Nephron (organoid): ENCODE measurements around the gene HOXC11.

Experiments
- H3K27ac Mint-ChIP-seq, 3 experiments: 2 replicates each; pipeline ENCODE4 v1.8.0; 2020; ENCODE audit warnings: mixed read lengths in 3 of 3, mild to moderate bottlenecking in 2 of 3, moderate library complexity in 1 of 3
- H3K27me3 Mint-ChIP-seq: 2 replicates; pipeline ENCODE4 v1.8.0; 2021; ENCODE audit warnings: low read depth, mild to moderate bottlenecking, moderate library complexity, mixed read lengths
- H3K36me3 Mint-ChIP-seq: 2 replicates; pipeline ENCODE4 v1.8.0; 2020; ENCODE audit warnings: low read depth, mixed read lengths
- H3K4me1 Mint-ChIP-seq: 2 replicates; pipeline ENCODE4 v1.8.0; 2020; ENCODE audit warnings: mixed read lengths
- H3K4me3 Mint-ChIP-seq, 3 experiments: 2 replicates each; pipeline ENCODE4 v1.8.0; 2020; ENCODE audit warnings: mild to moderate bottlenecking in 3 of 3, mixed read lengths in 3 of 3, moderate library complexity in 2 of 3
- H3K9me3 Mint-ChIP-seq: 2 replicates; pipeline ENCODE4 v1.8.0; 2020; ENCODE audit warnings: mixed read lengths
- CTCF ChIP-seq, 3 experiments: fragments of 200-600 bp; sonication (generic); IDR thresholded peaks; one replicate each; pipeline ENCODE4 v1.5.0; 2021; ENCODE audit warnings: antibody characterized with exemption in 3 of 3; ENCODE audit not compliant: unreplicated experiment in 3 of 3

HOXC11 gene

DNA sequence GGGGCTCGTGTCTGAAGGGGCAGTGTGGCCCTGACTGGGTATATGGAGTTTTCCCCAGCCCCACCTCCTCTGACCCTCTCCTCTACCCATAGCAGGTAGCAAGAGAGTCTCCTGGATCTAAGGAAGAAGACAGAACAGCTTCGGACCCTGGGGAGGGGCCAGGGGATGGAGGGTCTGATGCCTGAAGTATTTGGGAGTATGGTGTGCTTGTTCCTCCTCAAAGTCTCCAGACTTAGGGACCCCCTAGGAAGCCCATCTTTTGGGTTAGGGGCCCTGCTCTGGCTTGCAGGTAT lies 35.3 kb downstream of the HOXC11 start:
- Mint-ChIP-seq H3K9me3 (no peaks in the 10 kb centered on the region), H3K36me3 (peaks cover 14% of the 10 kb centered on the region), H3K27me3 (peaks cover 51% of the 10 kb centered on the region), H3K4me3 (peak overlapping the region; percentile 95 to 99 (median 96)), H3K27ac (peak overlapping the region; percentile 91 to 100 (median 95)), H3K4me1 (peaks cover 81% of the 10 kb centered on the region)
- no peak for TF ChIP-seq CTCF (IDR thresholded peaks at IDR 0.05; ENCODE audit: unreplicated experiment in 3 of 3)

GRCh38 chr12:54009171-54010052 lies 36.5 kb downstream of the HOXC11 start:
- no peaks in the 10 kb centered on the region for H3K9me3 Mint-ChIP-seq
- peak overlapping the region; percentile 95 to 97 (median 95) for H3K27ac Mint-ChIP-seq
- H3K4me1 Mint-ChIP-seq: peaks cover 82% of the 10 kb centered on the region
- H3K27me3 Mint-ChIP-seq: peaks cover 50% of the 10 kb centered on the region
- H3K36me3 Mint-ChIP-seq: peaks cover 7% of the 10 kb centered on the region
- peak overlapping the region; percentile 78 to 97 (median 83) for H3K4me3 Mint-ChIP-seq
- no peak for TF ChIP-seq CTCF (IDR thresholded peaks at IDR 0.05; ENCODE audit: unreplicated experiment in 3 of 3)

GRCh38 chr12:54010053-54010971 lies 37.4 kb downstream of the HOXC11 start:
- TF ChIP-seq CTCF (IDR thresholded peaks at IDR 0.05; ENCODE audit: unreplicated experiment in 3 of 3): no peak
- Mint-ChIP-seq H3K36me3 (peaks cover 5% of the 10 kb centered on the region), H3K4me3 (peak overlapping the region; percentile 78 to 97 (median 83)), H3K4me1 (peaks cover 82% of the 10 kb centered on the region), H3K9me3 (no peaks in the 10 kb centered on the region), H3K27me3 (peaks cover 56% of the 10 kb centered on the region), H3K27ac (peak overlapping the region; percentile 95 to 97 (median 95))

GRCh38 chr12:54010972-54011664 lies 38.2 kb downstream of the HOXC11 start:
- TF ChIP-seq CTCF (IDR thresholded peaks at IDR 0.05; ENCODE audit: unreplicated experiment in 3 of 3): no peak
- peaks cover 3% of the 10 kb centered on the region for H3K36me3 Mint-ChIP-seq
- H3K4me1 Mint-ChIP-seq: peaks cover 82% of the 10 kb centered on the region
- H3K27me3 Mint-ChIP-seq: peaks cover 50% of the 10 kb centered on the region
- H3K27ac Mint-ChIP-seq: peak overlapping the region; percentile 93 to 97 (median 95)
- H3K9me3 Mint-ChIP-seq: no peaks in the 10 kb centered on the region
- peak overlapping the region; percentile 78 to 97 (median 83) for H3K4me3 Mint-ChIP-seq

- Mint-ChIP-seq H3K27ac (peak overlapping the region; percentile 93 to 97 (median 95)), H3K36me3 (no peaks in the 10 kb centered on the region), H3K4me3 (peak overlapping the region; percentile 78 to 97 (median 83))
These were observed 39.0 kb downstream of the HOXC11 start for GRCh38 chr12:54011665-54012532.

More at GRCh38 chr12:54011665-54012532, 39.0 kb downstream of the HOXC11 start:
- H3K4me1 Mint-ChIP-seq: peaks cover 81% of the 10 kb centered on the region
- no peak for TF ChIP-seq CTCF (IDR thresholded peaks at IDR 0.05; ENCODE audit: unreplicated experiment in 3 of 3)
- H3K27me3 Mint-ChIP-seq: peaks cover 43% of the 10 kb centered on the region
- no peaks in the 10 kb centered on the region for H3K9me3 Mint-ChIP-seq
